Measurements from ENCODE around the gene NTM.

- TF ChIP-seq CTCF (IDR thresholded peaks at IDR 0.05; ENCODE audit: low read length) (peak; percentile 32; the same call in 1 of the 2 replicates), EZH2 (IDR thresholded peaks at IDR 0.05; ENCODE audit: borderline replicate concordance, low read length) (no peak)
Observed at GRCh38 chr11:131584785-131585592, 214.6 kb downstream of the NTM start.

All from OCI-LY1 (cell line).